HepG2 (cell line): ENCODE data around the gene SLF1. TPM values are rescaled to one million over a fixed set of nuclear protein-coding genes. Genes with fewer than 3 reads are reported as not detected.

Experiments used
- ATAC-seq: fragments of 200-7000 bp; cut with Tn5 transposase; 3 replicates; pipeline ENCODE4 v1.9.1; 2020; ENCODE audit warnings: mild to moderate bottlenecking, moderate library complexity
- BruUV-seq: library from RNA; stranded (reverse); fragments of 400-500 nt; replicated peaks from 2 replicates; lab custom pipeline; 2021; lab: Mats Ljungman, UMichigan
- CTCF ChIA-PET: fragments of 300-600 bp; formaldehyde crosslinking; extraction: SDS; loops from one replicate; lab custom pipeline; 2021; ENCODE audit warnings: low total read pairs, inconsistent platforms, low intra/inter-chr PET ratio; lab: Yijun Ruan, JAX
- POLR2A ChIA-PET: fragments of 350-600 bp; sonication (Branson Sonifier 250); formaldehyde crosslinking; loops from one replicate; lab custom pipeline; 2020; ENCODE audit warnings: antibody characterized with exemption, inconsistent platforms; lab: Yijun Ruan, JAX
- DNase-seq: peaks from one replicate; pipeline ENCODE4 v3.0.0-alpha.2; 2015; ENCODE audit warnings: low spot score
- FAIRE-seq: peaks from 3 replicates; lab custom pipeline; 2011; peaks lifted over from hg19 to GRCh38; lab: Jason Lieb, UNC
- H2AFZ ChIP-seq: one replicate; pipeline ENCODE4 v1.6.1; 2011; ENCODE audit warnings: low read length, inconsistent platforms
- H3K27ac ChIP-seq: fragments of 300-600 bp; 3 replicates; pipeline ENCODE4 v1.8.0; 2011; ENCODE audit warnings: mixed run types, mild to moderate bottlenecking, mixed read lengths, low read length, inconsistent platforms; ENCODE audit not compliant: insufficient read depth; ENCODE audit errors: extremely low read length
- H3K27me3 ChIP-seq, 2 experiments: fragments of 200-600 bp in 1 of 2; 2 replicates in 1 of 2; 3 replicates in 1 of 2; pipeline versions ENCODE4 v1.6.0 to v1.8.0; 2011; ENCODE audit warnings: low read length in 2 of 2, mild to moderate bottlenecking in 2 of 2, moderate library complexity in 2 of 2, inconsistent platforms in 1 of 2; ENCODE audit not compliant: insufficient read depth in 2 of 2, control insufficient read depth in 1 of 2
- H3K36me3 ChIP-seq, 2 experiments: fragments of 200-600 bp in 1 of 2; replicated peaks in 1 of 2; 2 replicates in 1 of 2; 3 replicates in 1 of 2; pipeline versions ENCODE4 v1.5.1 to v1.8.0; 2011; ENCODE audit warnings: low read length in 2 of 2, inconsistent platforms in 1 of 2; ENCODE audit not compliant: insufficient read depth in 2 of 2, control insufficient read depth in 1 of 2
- H3K4me1 ChIP-seq: 2 replicates; pipeline ENCODE4 v1.5.1; 2012; ENCODE audit warnings: low read length, inconsistent platforms; ENCODE audit not compliant: insufficient read depth
- H3K4me2 ChIP-seq: 2 replicates; pipeline ENCODE4 v1.6.0; 2011; ENCODE audit warnings: low read depth, low read length, inconsistent platforms
- H3K4me3 ChIP-seq, 3 experiments: fragments of 200-600 bp in 1 of 3; sonication (generic), shearing (Covaris generic) in 1 of 3; replicated peaks in 1 of 3; 2 replicates each; pipeline ENCODE4 v1.5.1; 2011 to 2016; ENCODE audit warnings: low read length in 3 of 3, inconsistent platforms in 2 of 3, low read depth in 2 of 3, mild to moderate bottlenecking in 2 of 3, control low read depth in 1 of 3, mixed read lengths in 1 of 3; ENCODE audit not compliant: insufficient read depth in 1 of 3
- H3K79me2 ChIP-seq: one replicate; pipeline ENCODE4 v1.6.1; 2011; ENCODE audit warnings: low read length, inconsistent platforms; ENCODE audit not compliant: insufficient read depth
- H3K9ac ChIP-seq: 2 replicates; pipeline ENCODE4 v1.6.0; 2011; ENCODE audit warnings: mild to moderate bottlenecking, low read depth, low read length, inconsistent platforms; ENCODE audit not compliant: insufficient read depth
- H3K9me3 ChIP-seq: 2 replicates; pipeline ENCODE4 v1.5.1; 2012; ENCODE audit warnings: mild to moderate bottlenecking, low read length
- H4K20me1 ChIP-seq: 2 replicates; pipeline ENCODE4 v1.6.0; 2011; ENCODE audit warnings: inconsistent platforms, mild to moderate bottlenecking, low read length, moderate library complexity; ENCODE audit not compliant: insufficient read depth
- ATAD3A ChIP-seq: sonication (generic); formaldehyde crosslinking; IDR thresholded peaks from 2 replicates; pipeline ENCODE4 v1.4.0; 2020; ENCODE audit warnings: missing genetic modification reagents
- CC2D1A ChIP-seq: sonication (generic); formaldehyde crosslinking; IDR thresholded peaks from 2 replicates; pipeline ENCODE4 v1.8.1; 2023; ENCODE audit warnings: mild to moderate bottlenecking, missing genetic modification reagents
- CCDC6 ChIP-seq: sonication (generic); formaldehyde crosslinking; IDR thresholded peaks from 2 replicates; pipeline ENCODE4 v1.8.1; 2022; ENCODE audit warnings: mild to moderate bottlenecking, missing genetic modification reagents, moderate library complexity
- CREBL2 ChIP-seq: sonication (generic); formaldehyde crosslinking; IDR thresholded peaks from 2 replicates; pipeline ENCODE4 v1.8.1; 2023; ENCODE audit warnings: missing genetic modification reagents, mild to moderate bottlenecking, borderline replicate concordance
- ELK4 ChIP-seq: sonication (generic); formaldehyde crosslinking; IDR thresholded peaks from 2 replicates; pipeline ENCODE4 v1.9.0; 2021; ENCODE audit warnings: missing genetic modification reagents, borderline replicate concordance
- GATAD2A ChIP-seq: IDR thresholded peaks from 2 replicates; pipeline ENCODE4 v1.6.1; 2016
- HNRNPLL ChIP-seq: fragments of 200-400 bp; formaldehyde crosslinking; IDR thresholded peaks from 2 replicates; pipeline ENCODE4 v1.6.1; 2017; ENCODE audit warnings: mild to moderate bottlenecking, low read depth, low read length; ENCODE audit not compliant: poor library complexity, severe bottlenecking
- KLF16 ChIP-seq, 2 experiments: sonication (generic) in 1 of 2; formaldehyde crosslinking in 1 of 2; IDR thresholded peaks; 2 replicates each; pipeline versions ENCODE4 v1.6.1 to v1.8.0; 2016 to 2023; ENCODE audit warnings: missing genetic modification reagents in 2 of 2, missing compliant biosample characterization in 1 of 2
- MEF2D ChIP-seq: sonication (generic); formaldehyde crosslinking; IDR thresholded peaks from 2 replicates; pipeline ENCODE4 v1.5.1; 2020; ENCODE audit warnings: mild to moderate bottlenecking, missing genetic modification reagents
- MEIS2 ChIP-seq: sonication (generic); formaldehyde crosslinking; IDR thresholded peaks from 2 replicates; pipeline ENCODE4 v1.9.0; 2021; ENCODE audit warnings: mild to moderate bottlenecking, missing genetic modification reagents
- MTF2 ChIP-seq: sonication (generic); formaldehyde crosslinking; IDR thresholded peaks from 2 replicates; pipeline ENCODE4 v1.5.0; 2020; ENCODE audit warnings: missing genetic modification reagents, borderline replicate concordance
- RFX3 ChIP-seq: IDR thresholded peaks from 2 replicates; pipeline ENCODE4 v1.6.1; 2016; ENCODE audit warnings: missing biosample characterization, missing genetic modification reagents
- STAT5B ChIP-seq: sonication (generic); formaldehyde crosslinking; IDR thresholded peaks from 2 replicates; pipeline ENCODE4 v1.4.0; 2020; ENCODE audit warnings: missing genetic modification reagents
- TAF1 ChIP-seq: sonication (generic); formaldehyde crosslinking; IDR thresholded peaks from 2 replicates; pipeline ENCODE4 v1.4.0; 2020; ENCODE audit warnings: missing genetic modification reagents
- THAP9 ChIP-seq: sonication (generic); formaldehyde crosslinking; IDR thresholded peaks from 2 replicates; pipeline ENCODE4; 2020; ENCODE audit warnings: missing genetic modification reagents, mild to moderate bottlenecking, borderline replicate concordance
- ZBTB7B ChIP-seq: sonication (generic); formaldehyde crosslinking; IDR thresholded peaks from 2 replicates; pipeline ENCODE4 v1.4.0; 2020; ENCODE audit warnings: missing genetic modification reagents
- ZFAT ChIP-seq: sonication (generic); formaldehyde crosslinking; conservative IDR thresholded peaks from 2 replicates; pipeline ENCODE4 v1.8.1; 2023; ENCODE audit warnings: missing genetic modification reagents, inconsistent platforms
- WGBS: methylation state at CpG from one replicate; pipeline ENCODE4 v1.1.6; 2017; ENCODE audit warnings: low lambda C conversion rate; 5-methylcytosine and 5-hydroxymethylcytosine counted together
- in situ Hi-C: cut with HindIII; loops from 2 replicates; pipeline ENCODE4 v1.10.0; 2017; ENCODE audit warnings: low pct_unique_long_range_greater_than_20kb; ENCODE audit not compliant: extremely low pct_ligation_motif_present
- intact Hi-C: fragments of 100-400 bp; cut with micrococcal nuclease; formaldehyde crosslinking; loops from one replicate; pipeline ENCODE4 v1.10.0; 2022; ENCODE audit not compliant: unreplicated experiment
- polyA plus RNA-seq, 8 experiments: library from polyadenylated mRNA; depleted of rRNA in 3 of 8; stranded (reverse) in 7 of 8; unstranded in 1 of 8; fragments of >200 nt; fragmentation: Illumina TruSeq in 4 of 8; extraction: Trizol in 4 of 8; gene quantifications; 2 replicates each; pipeline versions ENCODE4 v1.2.1 to v1.2.3, GENCODE V29; 2011 to 2016; ENCODE audit warnings: low read depth in 4 of 8, missing spikeins in 1 of 8, mixed read lengths in 1 of 8; ENCODE audit not compliant: insufficient read depth in 1 of 8
- total RNA-seq, 5 experiments: library from RNA; depleted of rRNA; stranded (reverse); fragments of >200 nt; fragmentation: Illumina TruSeq; extraction: Trizol; gene quantifications; 2 replicates each; pipeline ENCODE4 v1.2.3, GENCODE V29; 2016; ENCODE audit warnings: low read depth in 1 of 5

The SLF1 gene
- total and polyA plus RNA-seq, 2 of the 13 experiments (the other 11 are each of a cell fraction or from before 2014, with no cell fraction given): 2.1 to 9.1 TPM

GRCh38 chr5:94693845-94694370 is 75.4 kb downstream of the SLF1 start:
- POLR2A ChIA-PET: no interaction called here
- in situ Hi-C loops: no loop called here

More at GRCh38 chr5:94693845-94694370, 75.4 kb downstream of the SLF1 start:
- DNase-seq (no peak), ATAC-seq (no peak), FAIRE-seq (no peak)
- no peaks in the 10 kb centered on the region for H3K79me2 ChIP-seq
- TF ChIP-seq STAT5B: no peak
- no peak for TF ChIP-seq TAF1 (CRISPR knock-in tag)
- no peak for TF ChIP-seq HNRNPLL
- no peak for TF ChIP-seq ATAD3A (CRISPR knock-in tag)
- no peak for TF ChIP-seq GATAD2A (CRISPR knock-in tag)
- TF ChIP-seq KLF16 (CRISPR knock-in tag; IDR thresholded peaks at IDR 0.05): no peak
- TF ChIP-seq ZBTB7B (CRISPR knock-in tag): no peak
- TF ChIP-seq RFX3: no peak
- TF ChIP-seq ELK4 (CRISPR knock-in tag): no peak
- TF ChIP-seq THAP9 (CRISPR knock-in tag): no peak
- no peak for TF ChIP-seq ZFAT (CRISPR knock-in tag)
- no peak for TF ChIP-seq CREBL2 (CRISPR knock-in tag)
- TF ChIP-seq CCDC6 (CRISPR knock-in tag): no peak
- TF ChIP-seq MEF2D (CRISPR knock-in tag): no peak
- TF ChIP-seq CC2D1A (CRISPR knock-in tag): no peak
- no peak for TF ChIP-seq MTF2
- no peak for TF ChIP-seq MEIS2 (CRISPR knock-in tag)
- 84% methylated on average over 1 of the region's 1 CpG for WGBS
- BruUV-seq: no TSS peak
- intact Hi-C loops: loop anchor here (1.0 to 2.0 kb wide), 2 partner anchors 75 to 169 kb away; partner anchors contain the start of genes KIAA0825 and SLF1
- H3K36me3 ChIP-seq: peaks cover 0 to 10% of the 10 kb centered on the region in 2 experiments; a peak in 3 of 5 replicates
- H3K9me3 ChIP-seq: no peaks in the 10 kb centered on the region
- no peak overlapping the region for H3K4me2 ChIP-seq
- no peak overlapping the region for H3K27ac ChIP-seq
- CTCF ChIA-PET: interaction anchor here (1.0 to 1.7 kb wide), 2 partner anchors 81 to 169 kb away, joined by 3 to 14 read pairs; no protein-coding TSS in a partner anchor
- H2AFZ ChIP-seq: no peak overlapping the region
- no peaks in the 10 kb centered on the region for H3K4me1 ChIP-seq
- no peak overlapping the region for H3K9ac ChIP-seq
- no peaks in the 10 kb centered on the region for H4K20me1 ChIP-seq
- H3K4me3 ChIP-seq: no peak overlapping the region
- no peaks in the 10 kb centered on the region for H3K27me3 ChIP-seq
